Stimulated activated CD4-positive, alpha-beta T cell treated with anti-CD3 and anti-CD28 coated beads, Interleukin-2, amount 100 ng/mL, for 24 hours (primary cell): ENCODE measurements around the gene OAT.
A peak's percentile ranks its signal among the peaks of the same experiment; 100 is the strongest.

ENCODE experiments used
- DNase-seq, 2 donors: peaks; one replicate each; pipeline ENCODE4 v3.0.0-alpha.2; 2020

The OAT gene

DNA sequence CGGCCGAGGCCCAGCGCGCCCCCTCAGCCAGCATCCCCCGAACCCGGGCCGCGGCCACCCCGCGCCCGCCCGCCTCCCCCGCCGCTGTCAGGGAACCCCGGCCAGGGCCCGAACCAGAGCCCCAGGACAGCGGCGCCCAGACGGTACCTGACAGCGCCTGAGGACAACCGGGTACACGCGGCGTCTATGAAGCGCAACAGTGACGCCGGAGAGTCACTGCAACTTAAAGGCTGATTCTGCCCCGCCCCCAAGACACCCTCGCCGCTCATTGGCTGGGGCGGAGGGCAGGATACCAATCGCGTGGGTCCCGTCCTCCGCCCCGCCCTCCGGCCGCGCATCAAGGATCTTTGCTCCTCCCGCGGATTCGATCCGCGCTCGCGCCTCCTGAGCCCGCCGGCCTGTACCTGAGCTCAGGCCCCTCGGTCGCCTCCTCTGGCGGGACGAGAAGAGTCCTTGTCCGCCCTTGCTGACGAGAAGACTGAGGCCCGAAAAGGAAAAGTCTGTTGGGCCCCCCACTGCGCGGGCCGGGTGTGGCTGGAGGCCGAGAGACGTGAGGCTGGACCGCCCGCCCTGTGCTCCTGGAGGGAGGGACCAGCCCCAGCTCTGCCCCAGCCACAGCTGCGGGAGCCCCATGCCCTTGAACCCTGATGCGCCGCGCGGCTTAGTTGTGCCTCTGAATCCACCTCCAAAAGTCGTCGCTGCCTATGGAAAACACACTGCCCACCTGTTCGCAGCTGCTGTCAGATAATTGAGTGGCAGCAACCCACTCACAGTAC, at the start of gene OAT:
Gene OAT (minus strand): TSS at position 198 of the 776 bp plus-strand sequence. CDS start 6,752 bp downstream, outside the sequence.
- peak; percentile 96 to 97 for DNase-seq

DNA sequence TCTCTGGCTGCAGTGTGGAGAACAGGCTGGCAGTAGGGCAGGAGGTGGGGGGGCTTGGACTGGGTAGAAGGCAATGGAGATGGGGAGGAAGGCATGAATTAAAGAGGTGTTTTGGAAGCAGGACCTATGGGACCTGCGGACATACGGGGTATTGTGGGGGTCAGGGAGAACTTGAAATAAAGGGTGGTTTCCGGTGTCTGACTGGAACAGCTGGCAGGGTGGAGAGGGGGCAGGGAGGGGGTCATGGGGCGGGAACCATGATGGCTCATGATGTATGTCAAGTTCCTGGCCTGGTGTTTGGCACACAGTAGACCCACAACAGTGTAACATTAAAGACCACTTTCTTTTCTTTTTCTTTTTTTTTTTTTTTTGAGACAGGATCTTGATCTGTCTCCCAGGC, 48.4 kb upstream of the OAT start:
- no peak for DNase-seq

DNA sequence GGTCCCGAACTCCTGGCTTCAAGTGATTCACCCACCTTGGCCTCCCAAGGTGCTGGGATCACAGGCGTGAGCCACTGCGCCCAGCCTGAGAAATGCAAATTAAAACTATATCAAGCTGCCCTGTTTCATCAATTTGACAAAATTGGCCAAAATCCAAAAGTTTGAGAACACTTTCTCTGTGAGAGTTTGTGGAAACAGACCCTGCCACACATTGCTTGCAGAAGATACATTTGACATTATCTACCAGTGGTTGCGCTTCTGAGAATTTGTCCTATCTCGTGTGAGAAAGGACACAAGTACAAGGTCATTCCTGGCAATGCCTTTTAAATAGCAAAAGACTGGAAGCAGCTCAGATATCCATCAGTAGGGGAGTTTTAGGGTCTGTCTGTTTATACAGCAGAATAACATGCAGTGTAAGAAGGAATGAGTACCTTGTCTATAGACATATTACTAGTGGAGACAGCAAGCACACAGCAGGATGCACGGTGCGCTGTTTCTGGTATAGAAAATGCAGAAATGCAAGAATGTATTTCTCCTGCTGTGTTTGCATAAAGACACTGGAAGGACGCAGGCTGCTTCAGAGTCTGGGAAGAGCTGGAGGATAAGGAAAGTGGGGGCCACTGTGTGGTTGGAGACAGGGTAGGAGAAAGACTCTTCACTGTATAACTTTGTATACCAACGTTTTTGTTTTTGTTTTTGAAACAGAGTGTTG, 47.2 kb upstream of the OAT start:
- DNase-seq: no peak

DNA sequence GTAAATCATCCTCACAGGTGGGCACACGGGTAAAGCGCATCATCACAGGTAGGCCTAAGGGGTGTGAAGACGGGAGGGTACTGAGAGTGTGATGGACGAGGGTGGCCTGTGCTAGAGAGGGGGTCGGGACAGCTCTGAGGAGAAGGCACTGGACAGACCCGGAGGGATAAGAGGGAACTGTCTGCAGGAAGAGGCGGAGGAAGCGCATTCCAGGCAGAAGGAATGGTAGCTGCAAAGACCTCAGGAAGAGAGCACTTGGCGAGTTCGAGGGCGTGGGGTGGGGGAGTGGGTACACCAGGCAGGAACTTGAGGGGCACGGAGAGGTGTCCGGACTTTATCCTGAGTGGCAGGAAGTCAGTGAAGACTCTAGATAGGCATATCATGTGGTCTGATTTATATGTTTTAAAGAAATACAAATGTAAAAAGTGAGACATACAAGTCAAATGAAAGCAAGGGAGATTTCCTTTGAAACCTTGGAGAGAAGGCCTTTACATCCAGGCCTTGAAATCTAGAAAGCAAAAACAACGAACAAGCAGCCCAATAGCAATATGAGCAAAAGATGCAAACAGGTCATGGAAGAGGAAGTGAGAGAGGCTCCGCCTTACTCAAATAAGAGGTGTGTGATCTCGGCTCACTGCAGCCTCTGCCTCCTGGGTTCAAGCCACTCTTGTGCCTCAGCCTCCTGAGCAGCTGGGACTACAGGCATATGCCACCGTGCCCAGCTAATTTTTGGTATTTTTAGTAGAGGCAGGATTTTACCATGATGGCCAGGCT, 46.5 kb upstream of the OAT start:
- no peak for DNase-seq

DNA sequence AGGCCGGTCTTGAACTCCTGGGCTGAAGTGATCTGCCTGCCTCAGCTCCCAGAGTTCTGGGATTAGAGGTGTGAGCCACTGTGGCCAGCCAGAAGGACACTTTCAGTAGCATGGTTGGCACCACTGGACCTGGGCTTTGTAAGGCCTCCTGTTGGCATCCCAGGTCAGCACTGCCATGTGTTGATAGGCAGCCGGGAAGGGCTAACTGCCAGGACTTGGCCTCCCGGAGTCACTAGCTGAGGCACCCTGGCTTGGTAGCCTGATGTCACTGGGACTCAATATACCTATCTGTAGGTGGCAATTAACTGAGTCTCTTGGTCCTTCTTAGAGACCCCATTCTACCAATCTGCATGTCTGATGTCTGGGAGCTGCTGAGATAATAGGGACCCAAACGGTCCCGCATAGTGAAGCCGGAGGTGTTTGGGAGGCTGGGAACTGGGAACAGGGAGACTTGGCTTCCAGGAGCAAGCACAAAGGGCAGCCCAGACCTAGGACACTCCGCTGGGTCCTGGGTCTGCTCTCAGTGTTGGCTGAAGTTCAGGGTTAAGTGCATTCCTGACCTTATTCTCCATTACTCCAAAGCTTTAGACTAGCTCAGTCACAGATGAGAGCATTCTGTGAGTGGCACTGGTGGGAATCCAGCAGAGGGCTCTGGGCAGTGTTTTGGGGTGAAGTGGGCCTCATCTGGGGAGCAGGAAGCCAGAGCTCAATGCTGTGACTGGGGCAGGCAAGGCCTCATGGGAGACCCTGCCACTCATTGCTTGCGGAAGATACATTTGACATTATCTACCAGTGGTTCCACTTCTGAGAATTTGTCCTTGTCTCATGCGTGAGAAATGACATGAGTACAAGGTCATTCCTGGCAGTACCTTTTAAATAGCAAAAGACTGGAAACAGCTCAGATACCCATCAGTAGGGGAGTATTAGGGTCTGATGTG, 45.6 kb upstream of the OAT start:
- DNase-seq: no peak

DNA sequence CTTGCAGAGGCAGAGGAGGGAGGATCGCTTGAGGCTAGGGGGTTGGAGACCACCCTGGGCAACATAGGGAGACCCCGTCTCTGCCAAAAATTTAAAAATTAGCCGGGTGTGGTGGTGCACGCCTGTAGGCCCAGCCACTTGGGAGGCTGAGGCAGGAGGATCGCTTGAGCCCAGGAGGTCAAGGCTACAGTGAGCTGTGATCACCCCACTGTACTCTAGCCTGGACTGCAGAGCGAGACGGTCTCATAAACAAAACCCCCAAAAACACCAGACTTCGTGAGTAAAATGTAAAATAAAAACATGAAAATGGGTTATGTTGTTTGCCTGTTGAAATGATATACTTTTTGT, 43.6 kb upstream of the OAT start:
- no peak for DNase-seq

DNA sequence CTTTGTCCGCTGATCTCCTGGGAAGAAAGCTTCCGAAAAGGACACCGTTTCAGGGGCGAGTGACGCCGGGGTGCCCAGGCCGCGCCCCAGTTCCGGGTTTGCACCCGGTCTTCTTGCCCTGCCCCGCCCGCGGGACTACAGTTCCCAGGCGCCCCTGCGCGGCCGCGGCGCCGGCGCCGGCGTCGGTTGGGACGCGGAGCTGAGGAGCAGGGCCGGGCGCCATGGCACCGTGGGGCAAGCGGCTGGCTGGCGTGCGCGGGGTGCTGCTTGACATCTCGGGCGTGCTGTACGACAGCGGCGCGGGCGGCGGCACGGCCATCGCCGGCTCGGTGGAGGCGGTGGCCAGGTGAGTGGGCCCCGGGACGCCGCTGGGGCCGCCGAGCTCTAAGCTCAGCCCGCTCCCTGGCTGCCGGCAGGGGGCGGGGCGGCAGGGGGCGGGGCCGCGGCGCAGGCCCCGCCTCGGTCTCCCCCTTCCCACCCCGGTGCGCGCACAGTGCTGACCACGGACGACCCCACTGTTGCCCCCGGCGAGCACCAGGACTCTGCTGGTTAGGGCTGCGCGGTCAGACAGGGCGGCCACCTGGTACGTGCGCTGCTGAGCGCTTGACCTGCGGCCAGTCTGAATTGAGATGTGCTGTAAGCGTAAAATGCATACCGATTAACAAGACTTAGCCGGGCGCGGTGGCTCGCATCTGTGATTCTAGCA, 43.1 kb upstream of the OAT start, which contains the start of gene LHPP:
Gene LHPP (plus strand): TSS at position 182 of the 706 bp plus-strand sequence. CDS start 40 bp downstream, at position 222.
- peak; percentile 87 to 90 for DNase-seq

DNA sequence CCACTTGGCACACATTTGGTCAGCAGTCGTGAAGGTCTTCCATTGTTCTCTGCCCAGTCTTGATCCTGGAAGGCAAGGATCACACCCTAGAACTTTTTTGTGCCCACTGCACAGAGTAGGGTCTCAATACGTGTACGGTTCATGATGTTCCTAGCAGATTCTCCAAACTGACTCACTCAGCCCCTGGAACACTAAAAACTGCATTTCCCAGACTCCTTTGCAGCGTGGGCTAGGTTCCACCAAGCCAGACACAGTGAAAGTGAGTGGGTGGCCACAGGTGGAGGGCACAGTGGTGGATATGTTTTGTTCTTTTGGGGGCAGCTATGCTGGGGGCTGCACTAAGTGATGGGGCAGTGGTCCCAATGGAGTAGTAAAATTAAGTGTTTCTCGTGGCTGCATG, 41.4 kb upstream of the OAT start:
- no peak for DNase-seq

DNA sequence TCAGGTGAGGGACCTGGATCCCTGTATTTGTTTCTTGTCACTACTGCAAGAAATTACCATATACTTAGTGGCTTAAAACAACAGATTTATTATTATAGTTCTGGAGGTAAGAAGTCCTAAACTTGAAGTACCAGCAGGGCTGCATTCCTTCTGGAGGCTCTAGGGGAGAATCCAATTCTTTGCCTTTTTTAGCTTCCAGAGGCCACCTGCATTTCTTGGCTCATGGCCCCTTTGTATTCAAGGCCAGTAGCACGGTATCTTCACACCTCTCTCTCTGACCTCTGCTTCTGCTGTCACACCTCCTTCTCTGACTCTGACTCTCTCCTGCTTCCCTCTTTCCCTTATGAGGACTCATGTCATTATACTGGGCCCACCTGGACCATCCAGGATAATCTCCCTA, 40.7 kb upstream of the OAT start:
- no peak for DNase-seq

DNA sequence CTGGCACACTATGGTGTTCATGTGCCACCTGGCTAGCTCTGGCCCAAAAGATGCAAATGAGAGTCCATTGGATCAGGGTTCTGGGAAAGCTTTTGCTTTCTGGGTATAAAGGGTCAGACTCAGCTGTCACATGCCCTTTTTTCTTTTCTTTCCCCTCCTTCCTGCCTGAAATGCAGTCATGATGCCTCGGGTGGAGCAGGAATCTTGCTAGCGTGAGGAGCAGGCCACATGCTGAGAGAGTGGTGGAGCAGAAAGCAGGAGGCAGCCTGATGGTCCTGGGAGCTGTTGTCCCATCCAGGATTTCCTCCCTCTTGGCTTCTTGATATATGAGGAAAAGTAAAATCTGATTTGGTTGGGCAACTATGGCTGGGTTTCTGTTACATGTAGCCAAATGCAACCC, 40.2 kb upstream of the OAT start:
- no peak for DNase-seq

DNA sequence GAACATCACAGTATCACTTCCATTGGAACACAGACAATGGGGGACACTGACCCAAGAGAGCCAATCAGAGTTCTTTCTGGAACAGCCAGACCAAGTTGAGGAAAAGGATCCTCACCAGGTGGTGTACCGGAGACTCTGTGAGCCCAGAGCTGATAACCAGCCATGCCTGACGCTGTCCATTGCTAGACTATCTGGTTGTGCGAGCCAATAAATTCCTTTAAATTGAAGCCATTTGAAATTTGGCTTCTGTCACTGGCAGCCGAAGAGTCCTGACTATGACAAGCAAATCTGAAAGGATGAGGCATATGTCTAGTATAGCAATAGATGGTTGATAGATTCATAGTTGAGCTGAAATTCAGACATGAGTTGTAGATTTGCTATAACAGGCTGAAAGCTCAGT, 39.8 kb upstream of the OAT start:
- no peak for DNase-seq

DNA sequence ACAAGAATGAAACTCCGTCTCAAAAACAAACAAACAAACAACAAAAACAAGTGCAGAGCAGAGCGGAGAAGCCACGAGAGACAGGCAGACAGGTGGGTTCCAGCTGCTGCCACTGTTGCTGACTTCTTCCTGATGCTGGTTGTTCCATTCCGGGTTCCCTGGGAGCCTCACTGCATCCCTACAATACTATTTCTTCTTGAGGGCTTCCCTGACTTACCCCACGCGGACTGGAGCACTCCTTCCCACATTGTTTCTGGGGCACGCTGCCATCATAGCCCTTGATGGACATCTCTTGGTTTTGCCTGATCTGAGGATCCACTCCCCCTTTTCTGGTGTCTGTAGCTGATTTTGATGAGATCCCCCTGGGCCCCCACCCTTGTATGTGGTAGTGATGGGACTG, 36.7 kb upstream of the OAT start:
- DNase-seq: no peak

DNA sequence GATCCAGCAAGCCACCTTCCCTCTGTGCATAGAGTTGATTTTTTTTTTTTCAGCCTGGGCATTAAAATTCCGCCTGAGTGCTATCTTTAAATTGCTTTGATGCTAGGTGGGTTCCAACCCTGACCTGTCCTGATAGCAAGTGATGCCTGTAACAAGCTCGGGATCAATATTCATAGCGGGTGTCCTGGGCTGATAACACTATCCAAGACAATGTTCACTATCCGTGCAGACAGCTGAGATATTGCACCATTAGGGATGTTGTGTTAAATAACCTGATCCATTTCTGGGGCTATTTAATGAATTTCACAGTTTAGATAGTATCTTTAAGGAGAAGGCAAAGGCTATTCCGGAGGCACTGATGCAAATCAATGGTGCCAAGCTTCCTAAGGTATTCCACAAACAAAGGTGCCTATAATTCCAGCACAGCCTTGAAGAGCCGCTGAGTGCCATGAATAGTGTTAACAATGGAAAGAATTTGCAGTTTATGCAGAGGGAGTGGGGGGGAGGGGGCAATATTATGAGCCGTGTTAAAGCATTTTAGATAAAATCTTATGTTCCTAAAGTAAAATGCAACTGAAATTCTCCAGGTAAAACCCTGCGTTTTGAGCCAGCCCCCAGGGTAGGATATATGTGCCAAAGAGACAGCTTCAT, 35.4 kb upstream of the OAT start:
- no peak for DNase-seq

DNA sequence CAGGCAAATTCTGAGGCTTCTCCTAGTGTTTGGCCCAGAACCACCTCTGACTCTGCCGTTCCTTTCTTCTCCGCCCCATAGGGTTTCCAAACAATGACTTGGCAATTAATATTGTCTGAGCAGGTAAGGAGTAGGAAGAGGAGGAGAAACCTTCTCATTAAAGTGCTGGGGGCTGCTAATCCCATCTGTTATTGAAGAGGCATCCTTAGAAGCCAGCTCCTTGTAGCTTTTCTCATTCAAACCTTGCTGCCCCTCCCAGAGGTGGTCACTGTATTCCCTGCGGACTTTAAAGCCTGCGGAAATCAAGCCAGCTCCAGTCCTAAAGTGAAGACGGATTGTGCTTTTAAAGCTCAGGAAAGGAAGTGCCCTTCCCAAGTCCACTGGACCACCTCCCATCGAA, 32.6 kb upstream of the OAT start:
- DNase-seq: no peak

DNA sequence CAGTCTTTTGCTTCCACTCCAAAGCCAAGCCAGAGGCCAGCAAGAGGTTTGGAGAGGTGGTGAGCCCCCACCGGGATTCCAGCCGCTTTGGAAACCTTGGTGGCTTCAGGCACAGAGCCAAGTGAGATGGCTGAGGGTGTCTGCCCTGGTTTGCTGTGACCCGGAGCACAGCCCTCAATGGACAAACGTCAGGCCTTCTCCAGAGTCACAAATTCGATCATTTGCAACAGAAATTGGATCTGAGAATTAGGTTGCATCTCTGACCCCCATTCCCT, 32.0 kb upstream of the OAT start:
- no peak for DNase-seq

DNA sequence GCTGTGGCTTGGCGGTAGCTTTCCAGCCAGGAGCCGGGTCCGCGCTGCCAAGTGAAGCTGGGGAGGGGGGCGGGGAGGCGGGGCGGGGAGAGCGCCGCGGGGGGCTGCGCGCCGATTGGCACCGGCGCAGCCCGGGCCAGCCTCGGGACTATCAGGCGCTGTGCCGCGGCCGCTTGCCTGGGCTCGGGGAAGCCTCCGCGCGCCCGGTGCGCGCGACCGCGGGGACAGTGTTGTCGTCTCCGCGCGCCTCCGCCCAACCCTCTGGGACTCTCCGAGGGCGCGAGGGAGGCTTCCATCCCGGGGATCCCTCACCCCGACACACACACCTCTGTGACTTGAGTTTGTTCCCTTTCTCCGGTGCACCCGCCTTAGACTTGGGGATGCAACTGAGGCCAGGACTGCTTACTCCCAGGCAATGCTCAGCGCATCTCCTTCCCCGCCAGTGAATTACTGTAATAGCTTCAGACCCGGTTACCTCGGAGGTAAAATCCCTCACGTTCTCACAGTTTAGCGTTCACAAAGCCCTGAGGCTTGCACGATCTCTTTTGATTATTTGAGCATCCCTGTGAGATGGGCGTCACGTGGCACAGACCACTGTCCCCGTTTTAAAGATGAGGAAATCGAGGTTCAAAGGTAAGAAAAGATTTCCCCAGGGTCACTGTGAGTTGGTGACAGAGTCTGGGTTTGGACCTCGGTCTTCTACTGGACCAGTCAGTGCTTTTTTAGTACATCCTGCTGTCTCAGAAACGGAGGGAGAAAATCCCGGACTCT, 31.5 kb upstream of the OAT start, which contains the start of gene NKX1-2:
Gene NKX1-2 (minus strand): TSS at position 24 of the 771 bp plus-strand sequence. CDS start 92 bp downstream, outside the sequence.
- DNase-seq: peak in 1 of 2 donors; percentile 46

DNA sequence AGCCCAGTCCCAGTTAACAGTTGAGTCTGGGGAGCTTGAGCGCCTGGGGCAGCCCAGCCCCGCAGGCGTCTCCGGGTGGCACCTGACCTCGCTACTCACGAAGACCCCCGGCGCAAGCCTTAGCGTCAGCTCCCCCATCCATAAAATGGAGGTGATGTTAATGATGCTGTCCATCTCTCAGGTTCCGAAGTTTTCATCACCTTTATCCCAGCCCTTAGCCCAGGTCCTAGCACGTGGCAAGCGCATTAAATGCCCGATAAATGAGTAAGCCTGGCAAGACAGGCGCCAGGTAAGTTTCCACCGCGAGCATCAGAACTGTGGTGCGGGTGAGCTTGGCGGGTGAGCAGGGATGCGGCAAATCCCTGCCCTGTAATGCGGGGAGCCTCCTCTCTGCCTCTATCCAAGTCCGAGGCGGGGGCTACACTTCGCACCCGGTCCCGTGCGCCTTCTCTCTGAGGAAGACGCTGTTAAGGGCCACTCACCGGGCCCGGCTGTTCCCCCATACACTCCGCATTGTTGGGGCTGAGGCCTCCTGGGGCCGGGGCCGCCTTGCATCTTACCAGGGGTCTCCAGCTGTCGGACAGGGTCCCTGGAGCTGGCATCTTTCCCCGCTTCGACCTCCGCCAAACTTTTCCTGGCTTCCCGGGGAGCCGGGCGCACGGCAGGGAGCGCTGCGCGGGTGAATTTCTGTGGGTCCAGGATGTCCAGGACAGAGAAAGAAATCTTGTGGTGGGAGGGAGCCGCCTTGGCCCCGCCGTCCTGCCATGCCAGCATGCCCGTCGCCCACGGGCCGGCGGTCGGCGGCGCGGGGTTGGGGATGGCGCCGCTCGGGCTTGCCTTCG, 30.7 kb upstream of the OAT start:
- DNase-seq: no peak

DNA sequence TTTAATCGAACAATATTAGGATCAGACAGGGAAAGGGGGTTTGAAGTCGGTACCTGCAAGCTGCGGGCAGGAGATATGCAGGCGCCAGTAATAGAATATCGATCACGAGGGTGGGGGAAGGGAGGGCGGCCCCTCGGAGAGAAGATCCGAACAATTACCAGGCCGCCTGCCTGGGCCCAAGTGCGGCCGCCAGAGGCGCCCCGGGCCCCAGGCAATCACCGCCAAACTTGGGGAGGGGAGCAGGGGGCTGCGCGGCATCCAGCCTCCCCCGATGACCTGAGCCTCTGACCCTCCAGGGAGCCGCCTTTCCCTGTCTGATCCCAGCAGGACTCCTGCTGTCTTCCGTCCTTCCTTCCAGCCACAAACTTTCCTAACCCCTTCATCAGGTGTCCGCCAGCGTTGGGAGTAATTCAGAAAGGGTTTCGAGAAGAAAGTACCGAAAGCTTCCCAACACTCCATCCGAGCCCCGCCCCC, 30.0 kb upstream of the OAT start:
- DNase-seq: no peak

DNA sequence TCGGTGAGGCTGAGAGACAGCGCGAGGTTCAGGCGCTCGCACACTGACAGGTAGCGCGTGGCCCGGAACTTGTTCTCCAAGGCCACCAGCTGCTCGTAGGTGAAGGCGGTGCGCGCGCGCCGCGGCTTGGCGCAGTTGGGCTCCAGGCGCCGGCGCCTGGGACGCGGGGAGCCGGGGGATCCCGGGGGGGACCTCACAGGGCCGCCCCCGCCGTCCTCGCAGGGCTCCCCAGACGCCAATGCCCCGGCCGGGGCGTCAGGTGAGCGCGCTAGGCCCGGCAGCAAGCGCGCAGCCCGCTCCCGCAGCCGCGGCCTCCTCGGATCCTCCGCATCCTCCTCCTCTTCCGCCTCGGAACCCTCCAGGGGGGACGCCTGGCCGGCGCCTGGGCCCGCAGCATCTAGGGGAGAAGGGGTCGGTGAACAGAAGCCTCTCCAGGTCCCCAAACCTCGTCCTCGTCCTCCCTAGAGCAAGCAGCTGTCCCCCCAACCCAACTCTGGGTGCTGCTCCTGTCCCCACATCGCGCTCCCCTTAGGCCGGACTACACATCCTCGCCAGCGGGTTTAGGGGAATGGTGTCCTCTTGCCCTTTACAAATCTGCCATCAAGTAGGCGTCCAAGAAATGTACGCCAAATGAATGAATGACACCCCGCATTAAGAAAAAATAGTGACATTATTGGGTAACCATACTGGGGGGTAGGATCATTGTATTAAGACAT, 29.2 kb upstream of the OAT start:
- DNase-seq: no peak
